Thyroid gland (tissue), 4 donors: ENCODE data around the gene MTUS2. TPM values are rescaled to one million over a fixed set of nuclear protein-coding genes. Genes with fewer than 3 reads are reported as not detected.

Experiments
- DNase-seq, 2 donors: peaks; one replicate each; pipeline ENCODE4 v3.0.0-alpha.2; 2019
- H3K27ac ChIP-seq, 3 donors: fragments of 200-600 bp; sonication (generic); 1 replicate in 2 of 3; 2 replicates in 1 of 3; pipeline ENCODE4 v1.5.1; 2016 to 2019; ENCODE audit warnings: mild to moderate bottlenecking in 1 of 3, moderate library complexity in 1 of 3
- H3K27me3 ChIP-seq: fragments of 200-600 bp; sonication (generic); one replicate; pipeline ENCODE4 v1.5.1; 2019
- H3K36me3 ChIP-seq, 2 donors: fragments of 200-600 bp; sonication (generic); one replicate each; pipeline ENCODE4 v1.5.1; 2016 to 2019
- H3K4me1 ChIP-seq, 2 donors: fragments of 200-600 bp; sonication (generic); one replicate each; pipeline ENCODE4 v1.5.1; 2017 to 2019
- H3K4me3 ChIP-seq, 3 donors: fragments of 200-600 bp; sonication (generic); replicated peaks in 1 of 3; 1 replicate in 2 of 3; 2 replicates in 1 of 3; pipeline ENCODE4 v1.5.1; 2016; ENCODE audit warnings: mild to moderate bottlenecking in 1 of 3
- H3K9me3 ChIP-seq: fragments of 200-600 bp; sonication (generic); one replicate; pipeline ENCODE4 v1.5.1; 2017
- POLR2A ChIP-seq, 2 donors: fragments of 450-650 bp; IDR thresholded peaks; one replicate each; pipeline ENCODE4 v1.6.1; 2017; ENCODE audit warnings: antibody characterized with exemption in 2 of 2, mild to moderate bottlenecking in 2 of 2, moderate library complexity in 1 of 2
- WGBS, 2 donors: methylation state at CpG; one replicate each; pipeline ENCODE4 v1.1.5; 2017; 5-methylcytosine and 5-hydroxymethylcytosine counted together
- intact Hi-C: fragments of 100-400 bp; cut with DNase I; formaldehyde crosslinking; loops from one replicate; pipeline ENCODE4 v1.15.1; 2023
- total RNA-seq, 4 donors: library from RNA; depleted of rRNA; stranded (reverse); fragments of >200 nt; gene quantifications; one replicate each; pipeline ENCODE4 v1.2.3, GENCODE V29; 2016
- TF ChIP-seq, protein P1 (sequence below), 6 experiments: fragments of 200-600 bp in 3 of 6; fragments of 450-650 bp in 3 of 6; sonication (generic) in 3 of 6; IDR thresholded peaks; one replicate each; pipeline ENCODE4 v1.5.1; 2016 to 2019; ENCODE audit warnings: antibody characterized with exemption in 6 of 6, mild to moderate bottlenecking in 2 of 6, inconsistent platforms in 1 of 6, moderate library complexity in 1 of 6

MTUS2 gene
- total RNA-seq, 4 donors from 2014 or later = 0.98 to 1.5 (median 1.1) TPM

DNA sequence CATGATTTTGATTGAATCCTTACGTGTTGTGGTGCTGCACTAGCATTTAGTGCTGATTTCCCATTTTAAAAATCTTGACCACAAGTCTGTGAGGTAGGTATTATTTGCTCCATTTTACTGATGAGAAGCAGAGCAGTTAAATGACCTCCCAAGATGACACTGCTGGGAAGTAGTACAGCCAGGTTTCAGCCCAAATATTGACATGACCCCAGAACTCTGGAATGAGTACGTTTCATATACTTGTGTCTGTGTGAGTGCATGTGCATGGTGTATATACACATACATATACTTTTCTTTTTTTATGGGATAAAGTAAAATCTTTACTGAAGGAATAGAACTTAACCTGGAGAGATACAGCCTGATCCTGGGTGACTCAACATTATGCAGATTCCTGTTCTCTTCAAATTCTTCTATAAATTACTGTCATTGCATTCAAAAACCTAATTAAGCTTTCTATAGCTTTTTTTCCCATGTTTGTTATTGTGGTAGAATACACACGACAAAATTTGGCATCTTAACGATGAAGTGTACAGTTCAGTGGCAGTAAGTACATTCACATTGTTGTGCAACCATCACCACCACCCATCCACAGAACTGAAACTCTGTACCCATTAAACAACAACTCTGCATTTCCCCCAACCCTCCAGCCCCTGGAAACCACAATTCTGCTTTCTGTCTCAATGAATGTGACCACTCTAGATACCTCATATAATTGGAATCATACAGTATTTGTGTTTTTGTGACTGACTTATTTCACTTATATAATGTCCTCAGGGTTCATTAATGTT is 311.9 kb downstream of the MTUS2 start:
- no peak for DNase-seq
- 86 to 89% methylated on average over 4 of the region's 4 CpGs for WGBS, 2 donors
- no peaks in the 10 kb centered on the region for H3K4me1 ChIP-seq
- H3K27me3 ChIP-seq = no peaks in the 10 kb centered on the region
- no peaks in the 10 kb centered on the region for H3K36me3 ChIP-seq
- TF ChIP-seq, protein P1, sequence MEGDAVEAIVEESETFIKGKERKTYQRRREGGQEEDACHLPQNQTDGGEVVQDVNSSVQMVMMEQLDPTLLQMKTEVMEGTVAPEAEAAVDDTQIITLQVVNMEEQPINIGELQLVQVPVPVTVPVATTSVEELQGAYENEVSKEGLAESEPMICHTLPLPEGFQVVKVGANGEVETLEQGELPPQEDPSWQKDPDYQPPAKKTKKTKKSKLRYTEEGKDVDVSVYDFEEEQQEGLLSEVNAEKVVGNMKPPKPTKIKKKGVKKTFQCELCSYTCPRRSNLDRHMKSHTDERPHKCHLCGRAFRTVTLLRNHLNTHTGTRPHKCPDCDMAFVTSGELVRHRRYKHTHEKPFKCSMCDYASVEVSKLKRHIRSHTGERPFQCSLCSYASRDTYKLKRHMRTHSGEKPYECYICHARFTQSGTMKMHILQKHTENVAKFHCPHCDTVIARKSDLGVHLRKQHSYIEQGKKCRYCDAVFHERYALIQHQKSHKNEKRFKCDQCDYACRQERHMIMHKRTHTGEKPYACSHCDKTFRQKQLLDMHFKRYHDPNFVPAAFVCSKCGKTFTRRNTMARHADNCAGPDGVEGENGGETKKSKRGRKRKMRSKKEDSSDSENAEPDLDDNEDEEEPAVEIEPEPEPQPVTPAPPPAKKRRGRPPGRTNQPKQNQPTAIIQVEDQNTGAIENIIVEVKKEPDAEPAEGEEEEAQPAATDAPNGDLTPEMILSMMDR (IDR thresholded peaks at IDR 0.05) = no peak
- TF ChIP-seq POLR2A (IDR thresholded peaks at IDR 0.05) = no peak
- H3K4me3 ChIP-seq = no peak overlapping the region
- H3K27ac ChIP-seq = no peak overlapping the region
- H3K9me3 ChIP-seq = no peaks in the 10 kb centered on the region
- intact Hi-C loops = no loop called here

DNA sequence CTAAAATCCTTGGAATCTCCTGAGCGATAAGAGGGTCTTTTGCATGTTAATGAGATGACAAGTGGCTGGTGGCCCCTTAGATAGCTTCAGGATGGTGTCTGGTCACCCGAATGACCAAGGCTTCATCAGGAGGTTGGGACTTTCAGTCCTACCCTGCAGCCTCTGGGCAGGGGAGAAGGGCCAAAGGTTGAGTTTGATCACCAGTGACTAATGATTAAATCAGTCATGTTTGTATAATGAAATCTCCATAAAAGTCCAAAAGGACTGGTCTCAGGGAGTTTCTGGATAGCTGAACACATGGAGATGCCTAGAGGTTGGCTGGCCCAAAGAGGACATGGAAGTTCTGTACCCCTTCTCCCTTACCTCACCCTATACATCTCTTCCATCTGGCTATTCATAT is 316.2 kb downstream of the MTUS2 start:
- intact Hi-C loops = no loop called here
- 93 to 97% methylated on average over 2 of the region's 2 CpGs for WGBS, 2 donors
- TF ChIP-seq, protein P1 (IDR thresholded peaks at IDR 0.05) = no peak
- no peak for TF ChIP-seq POLR2A (IDR thresholded peaks at IDR 0.05)
- Histone ChIP-seq H3K36me3 (no peaks in the 10 kb centered on the region), H3K27me3 (no peaks in the 10 kb centered on the region), H3K4me3 (no peak overlapping the region), H3K27ac (no peak overlapping the region), H3K4me1 (peaks cover 4 to 9% of the 10 kb centered on the region in 2 donors), H3K9me3 (no peaks in the 10 kb centered on the region)
- no peak for DNase-seq

DNA sequence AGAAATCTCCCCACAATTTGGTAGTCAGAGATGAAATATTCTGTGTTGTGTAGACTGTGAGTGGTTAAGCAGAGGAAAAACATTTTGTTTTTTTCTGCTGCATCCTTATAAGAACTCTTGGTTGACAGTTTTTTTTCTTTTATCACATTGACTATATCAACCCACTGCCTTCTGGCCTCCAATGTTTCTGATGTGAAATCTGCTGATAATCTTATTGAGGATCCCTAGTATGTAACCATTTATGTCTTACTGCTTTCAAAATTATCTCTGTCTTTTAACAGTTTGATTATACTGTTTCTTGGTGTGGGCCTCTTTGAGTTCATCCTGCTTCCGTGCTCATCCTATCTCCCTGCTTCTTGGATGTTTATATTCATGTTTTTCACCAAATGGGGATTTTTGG is 316.9 kb downstream of the MTUS2 start:
- Histone ChIP-seq H3K27ac (no peak overlapping the region), H3K36me3 (no peaks in the 10 kb centered on the region), H3K9me3 (no peaks in the 10 kb centered on the region), H3K27me3 (no peaks in the 10 kb centered on the region), H3K4me1 (peaks cover 4 to 11% of the 10 kb centered on the region in 2 donors), H3K4me3 (no peak overlapping the region)
- intact Hi-C loops = no loop called here
- TF ChIP-seq, protein P1 (IDR thresholded peaks at IDR 0.05) = no peak
- no peak for TF ChIP-seq POLR2A (IDR thresholded peaks at IDR 0.05)
- 94% methylated on average over 1 of the region's 1 CpG for WGBS, 2 donors
- DNase-seq = no peak

DNA sequence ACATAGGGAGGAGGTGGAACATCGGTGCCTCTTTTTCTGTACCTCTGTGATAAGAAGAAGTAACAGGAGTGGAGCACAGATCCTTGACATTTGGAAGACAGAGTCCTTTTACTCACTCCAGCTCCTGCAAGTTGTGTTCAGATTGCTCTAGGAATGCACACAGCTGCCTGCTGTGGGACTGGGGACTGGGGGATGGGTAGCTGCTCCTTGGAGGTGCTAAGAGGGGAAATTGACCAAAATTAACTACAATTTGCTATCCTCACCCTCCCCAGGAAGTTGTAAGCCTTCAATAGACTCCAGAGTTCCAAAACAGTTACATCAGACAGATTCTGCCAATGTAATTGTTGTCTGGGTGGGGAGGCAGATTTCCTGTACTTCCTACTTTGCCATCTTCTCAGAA is 317.9 kb downstream of the MTUS2 start:
- no peak overlapping the region for H3K4me3 ChIP-seq
- no peak overlapping the region for H3K27ac ChIP-seq
- no peaks in the 10 kb centered on the region for H3K36me3 ChIP-seq
- no peaks in the 10 kb centered on the region for H3K27me3 ChIP-seq
- DNase-seq = no peak
- intact Hi-C loops = no loop called here
- peaks cover 4 to 11% of the 10 kb centered on the region in 2 donors for H3K4me1 ChIP-seq
- TF ChIP-seq, protein P1 (IDR thresholded peaks at IDR 0.05) = no peak
- no peak for TF ChIP-seq POLR2A (IDR thresholded peaks at IDR 0.05)
- no peaks in the 10 kb centered on the region for H3K9me3 ChIP-seq
- WGBS, 2 donors = 59 to 81% methylated on average over 1 of the region's 1 CpG

DNA sequence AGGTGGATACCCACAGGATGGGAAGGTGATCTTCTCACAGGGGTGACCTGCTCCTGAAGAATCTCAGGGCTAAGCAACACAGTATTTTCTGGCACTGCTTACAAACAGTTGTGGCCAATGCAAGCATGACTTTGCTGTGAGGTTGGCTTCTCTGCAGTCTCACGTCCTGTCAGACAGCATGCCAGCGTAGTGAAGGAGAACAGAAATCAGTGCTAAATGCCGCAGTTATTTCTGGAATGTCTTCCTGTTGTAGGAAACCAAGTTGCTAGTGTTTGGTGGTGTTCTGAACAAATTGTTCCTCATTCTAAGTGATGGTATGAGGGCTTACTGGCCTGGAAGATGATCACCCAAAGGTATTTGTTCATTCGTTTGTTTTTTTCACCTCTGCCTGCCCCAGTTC is 320.1 kb downstream of the MTUS2 start:
- H3K36me3 ChIP-seq = no peaks in the 10 kb centered on the region
- TF ChIP-seq, protein P1 (IDR thresholded peaks at IDR 0.05) = no peak
- TF ChIP-seq POLR2A (IDR thresholded peaks at IDR 0.05) = peak in 1 of 2 donors; percentile 41
- no peak overlapping the region for H3K4me3 ChIP-seq
- WGBS, 2 donors = 13 to 21% methylated on average over 4 of the region's 4 CpGs
- peak overlapping the region; percentile 56 to 76 (median 62) for H3K27ac ChIP-seq
- no peaks in the 10 kb centered on the region for H3K27me3 ChIP-seq
- DNase-seq = peak; percentile 83 to 87
- intact Hi-C loops = no loop called here
- no peaks in the 10 kb centered on the region for H3K9me3 ChIP-seq
- H3K4me1 ChIP-seq = peaks cover 4 to 11% of the 10 kb centered on the region in 2 donors
